Uterus (tissue), 4 donors: ENCODE measurements around the gene STXBP4. TPM values are rescaled to one million over a fixed set of nuclear protein-coding genes. Genes with fewer than 3 reads are reported as not detected.

Experiments used
- DNase-seq, 2 donors: peaks; one replicate each; pipeline ENCODE4 v3.0.0-alpha.2; 2019 to 2020
- H3K27ac ChIP-seq, 2 donors: fragments of 200-600 bp; sonication (generic); 1 replicate in 1 of 2; 2 replicates in 1 of 2; pipeline ENCODE4 v1.5.1; 2016 to 2018
- H3K27me3 ChIP-seq, 2 donors: fragments of 200-600 bp; sonication (generic); one replicate each; pipeline ENCODE4 v1.5.1; 2018 to 2019; ENCODE audit warnings: control low read depth in 1 of 2
- H3K36me3 ChIP-seq, 2 donors: fragments of 200-600 bp; sonication (generic); one replicate each; pipeline ENCODE4 v1.5.1; 2019; ENCODE audit warnings: control low read depth in 1 of 2
- H3K4me1 ChIP-seq, 2 donors: fragments of 200-600 bp; sonication (generic); one replicate each; pipeline ENCODE4 v1.5.1; 2018 to 2019; ENCODE audit warnings: control low read depth in 1 of 2
- H3K4me3 ChIP-seq, 2 donors: fragments of 200-600 bp; sonication (generic); 1 replicate in 1 of 2; 2 replicates in 1 of 2; pipeline ENCODE4 v1.5.1; 2018 to 2019; ENCODE audit warnings: mild to moderate bottlenecking in 1 of 2
- H3K9me3 ChIP-seq, 2 donors: fragments of 200-600 bp; sonication (generic); one replicate each; pipeline ENCODE4 v1.5.1; 2019; ENCODE audit warnings: control low read depth in 1 of 2
- CTCF ChIP-seq, 4 experiments: fragments of 200-600 bp in 2 of 4; fragments of 450-650 bp in 2 of 4; sonication (generic) in 2 of 4; IDR thresholded peaks; one replicate each; pipeline ENCODE4 v1.5.1; 2016 to 2019; ENCODE audit warnings: antibody characterized with exemption in 4 of 4, mild to moderate bottlenecking in 2 of 4, moderate library complexity in 1 of 4
- POLR2A ChIP-seq, 2 donors: fragments of 450-650 bp; IDR thresholded peaks; one replicate each; pipeline ENCODE4 v1.6.1; 2016; ENCODE audit warnings: antibody characterized with exemption in 2 of 2, mild to moderate bottlenecking in 1 of 2, moderate library complexity in 1 of 2
- intact Hi-C: fragments of 100-400 bp; cut with DNase I; formaldehyde crosslinking; loops from one replicate; pipeline ENCODE4 v1.15.1; 2023; ENCODE audit warnings: low total_unique reads
- total RNA-seq, 4 donors: library from RNA; depleted of rRNA in 3 of 4; stranded (reverse); fragments of >200 nt in 3 of 4; gene quantifications; one replicate each; pipeline versions ENCODE4 v1.1.0 to v1.2.4, GENCODE V29; 2014 to 2023
- donor health status: DM: yes; HTN: yes; CAD: no.

Gene STXBP4
- total RNA-seq: 100 to 1,000 TPM in 1 of 4 donors, 10 to 100 TPM in 2, 1 to 10 TPM in 1; 2.8 to 100 (median 20.9) TPM

- DNase-seq: peak; percentile 94
Measured at GRCh38 chr17:54968262-54968987, at the start of gene STXBP4, which contains the start of gene COX11. Gene STXBP4 (plus strand): TSS chr17:54968765. CDS start chr17:54986220, 17,455 bp downstream. Gene COX11 (minus strand): TSS chr17:54968654. CDS start chr17:54968646, 8 bp downstream.

GRCh38 chr17:54919425-54919824, 49.1 kb upstream of the STXBP4 start:
- TF ChIP-seq POLR2A (IDR thresholded peaks at IDR 0.05): no peak
- no peak for TF ChIP-seq CTCF (IDR thresholded peaks at IDR 0.05)

More at GRCh38 chr17:54968262-54968987, at the start of gene STXBP4, which contains the start of gene COX11:
- intact Hi-C loops: no loop called here
- H3K36me3 ChIP-seq: no peaks in the 10 kb centered on the region
- H3K27ac ChIP-seq: peak within 1 kb of the TSS; percentile 84 to 88
- H3K27me3 ChIP-seq: no peaks in the 10 kb centered on the region
- H3K4me3 ChIP-seq: peak within 1 kb of the TSS; percentile 93
- no peaks in the 10 kb centered on the region for H3K4me1 ChIP-seq
- no peaks in the 10 kb centered on the region for H3K9me3 ChIP-seq
- peak; percentile 71 to 77 for TF ChIP-seq POLR2A (IDR thresholded peaks at IDR 0.05)
- TF ChIP-seq CTCF (IDR thresholded peaks at IDR 0.05): peak in 3 of 4 experiments; percentile 22 to 37 (median 32)

GRCh38 chr17:54920819-54921218, 47.7 kb upstream of the STXBP4 start:
- Histone ChIP-seq H3K27me3 (no peaks in the 10 kb centered on the region), H3K9me3 (no peaks in the 10 kb centered on the region), H3K4me1 (no peaks in the 10 kb centered on the region), H3K4me3 (no peak overlapping the region), H3K27ac (no peak overlapping the region), H3K36me3 (no peaks in the 10 kb centered on the region)
- no peak for DNase-seq
- intact Hi-C loops: no loop called here
- TF ChIP-seq CTCF (IDR thresholded peaks at IDR 0.05): no peak
- TF ChIP-seq POLR2A (IDR thresholded peaks at IDR 0.05): no peak

More at GRCh38 chr17:54919425-54919824, 49.1 kb upstream of the STXBP4 start:
- Histone ChIP-seq H3K36me3 (no peaks in the 10 kb centered on the region), H3K4me3 (no peak overlapping the region), H3K27me3 (no peaks in the 10 kb centered on the region), H3K27ac (no peak overlapping the region), H3K4me1 (no peaks in the 10 kb centered on the region), H3K9me3 (no peaks in the 10 kb centered on the region)
- no peak for DNase-seq
- intact Hi-C loops: no loop called here

- H3K27ac ChIP-seq: no peak overlapping the region
- no peak for DNase-seq
- H3K9me3 ChIP-seq: no peaks in the 10 kb centered on the region
- H3K4me1 ChIP-seq: no peaks in the 10 kb centered on the region
- no peaks in the 10 kb centered on the region for H3K36me3 ChIP-seq
- H3K4me3 ChIP-seq: no peak overlapping the region
- no peak for TF ChIP-seq CTCF (IDR thresholded peaks at IDR 0.05)
- TF ChIP-seq POLR2A (IDR thresholded peaks at IDR 0.05): no peak
- intact Hi-C loops: no loop called here
- H3K27me3 ChIP-seq: no peaks in the 10 kb centered on the region
Measured at GRCh38 chr17:54924405-54924804, 44.2 kb upstream of the STXBP4 start.

- Histone ChIP-seq H3K27me3 (no peaks in the 10 kb centered on the region), H3K4me1 (no peaks in the 10 kb centered on the region), H3K36me3 (no peaks in the 10 kb centered on the region), H3K9me3 (no peaks in the 10 kb centered on the region), H3K27ac (no peak overlapping the region), H3K4me3 (no peak overlapping the region)
- no peak for DNase-seq
- intact Hi-C loops: no loop called here
- no peak for TF ChIP-seq POLR2A (IDR thresholded peaks at IDR 0.05)
- no peak for TF ChIP-seq CTCF (IDR thresholded peaks at IDR 0.05)
Measured at GRCh38 chr17:54927525-54927924, 41.0 kb upstream of the STXBP4 start.
